Upper lobe of left lung (tissue), 6 donors: ENCODE data around the gene MCF2L2. TPM values are rescaled to one million over a fixed set of nuclear protein-coding genes. Genes with fewer than 3 reads are reported as not detected.
A peak's percentile ranks its signal among the peaks of the same experiment; 100 is the strongest.
"Not testable (repeated sequence)": the region's sequence is repeated elsewhere in the genome, so short reads cannot be mapped to it uniquely, and the experiment has no call there.

ENCODE experiments used
- ATAC-seq, 2 donors: fragments of 200-7000 bp; cut with Tn5 transposase; one replicate each; pipeline ENCODE4 v1.9.1; 2022; ENCODE audit warnings: mild to moderate bottlenecking in 2 of 2, moderate library complexity in 2 of 2; ENCODE audit not compliant: low FRiP score in 2 of 2
- DNase-seq, 2 donors: peaks; one replicate each; pipeline ENCODE4 v3.0.0-alpha.2; 2019 to 2020
- H3K27ac ChIP-seq, 4 donors: fragments of 200-600 bp; sonication (generic); one replicate each; pipeline ENCODE4 v1.5.1; 2016 to 2019
- H3K27me3 ChIP-seq, 4 donors: fragments of 200-600 bp; sonication (generic); one replicate each; pipeline ENCODE4 v1.5.1; 2017 to 2019
- H3K36me3 ChIP-seq, 4 donors: fragments of 200-600 bp; sonication (generic); one replicate each; pipeline ENCODE4 v1.5.1; 2016 to 2019
- H3K4me1 ChIP-seq, 4 donors: fragments of 200-600 bp; sonication (generic); one replicate each; pipeline ENCODE4 v1.5.1; 2018 to 2019
- H3K4me3 ChIP-seq, 4 donors: fragments of 200-600 bp; sonication (generic); one replicate each; pipeline ENCODE4 v1.5.1; 2017 to 2019; ENCODE audit warnings: mild to moderate bottlenecking in 2 of 4, moderate library complexity in 1 of 4
- H3K9me3 ChIP-seq, 4 donors: fragments of 200-600 bp; sonication (generic); one replicate each; pipeline ENCODE4 v1.5.1; 2018 to 2019
- CTCF ChIP-seq, 6 experiments: fragments of 450-650 bp in 4 of 6; fragments of 200-600 bp in 2 of 6; sonication (generic) in 2 of 6; IDR thresholded peaks; one replicate each; pipeline ENCODE4 v1.5.1; 2016 to 2019; ENCODE audit warnings: antibody characterized with exemption in 6 of 6
- EP300 ChIP-seq, 4 donors: sonication (generic); formaldehyde crosslinking; IDR thresholded peaks; one replicate each; pipeline ENCODE4 v1.5.1; 2017; ENCODE audit warnings: antibody characterized with exemption in 4 of 4, control low read depth in 2 of 4
- POLR2A ChIP-seq, 4 donors: fragments of 450-650 bp; IDR thresholded peaks; one replicate each; pipeline ENCODE4 v1.5.1; 2016 to 2017; ENCODE audit warnings: antibody characterized with exemption in 4 of 4, mild to moderate bottlenecking in 2 of 4
- POLR2AphosphoS5 ChIP-seq, 2 donors: sonication (generic); formaldehyde crosslinking; IDR thresholded peaks; one replicate each; pipeline ENCODE4 v1.5.1; 2017; ENCODE audit warnings: antibody characterized with exemption in 2 of 2
- WGBS, 2 donors: methylation state at CpG; one replicate each; pipeline ENCODE4 v1.1.5; 2017 to 2018; 5-methylcytosine and 5-hydroxymethylcytosine counted together
- total RNA-seq, 6 donors: library from RNA; depleted of rRNA in 4 of 6; stranded (reverse); fragments of >200 nt in 4 of 6; gene quantifications; one replicate each; pipeline versions ENCODE4 v1.1.0 to v1.2.1, GENCODE V29; 2016 to 2021
- donor health status: DM: no; HTN: no; CAD: no; lungs with moderate emphysema.
- donor health status: DM: no; HTN: yes; CAD: no; lungs with severe emphysema.

Gene MCF2L2
- total RNA-seq, 6 donors from 2014 or later = 0.22 to 2.0 (median 1.2) TPM

GRCh38 chr3:183244219-183244618, 184.2 kb downstream of the MCF2L2 start:
- TF ChIP-seq POLR2A (IDR thresholded peaks at IDR 0.05) = no peak
- TF ChIP-seq EP300 (IDR thresholded peaks at IDR 0.05) = peak in 1 of 4 donors; percentile 38
- WGBS, 2 donors = 44 to 58% methylated on average over 2 of the region's 2 CpGs
- H3K36me3 ChIP-seq = no peaks in the 10 kb centered on the region
- DNase-seq (peak in 1 of 2 donors; percentile 79), ATAC-seq (peak in 1 of 2 donors; percentile 72)
- H3K4me3 ChIP-seq = no peak overlapping the region
- no peaks in the 10 kb centered on the region for H3K27me3 ChIP-seq
- H3K27ac ChIP-seq = peak overlapping the region in 3 of 4 donors; percentile 49 to 68 (median 66)
- peaks cover 5 to 16% (median 9%) of the 10 kb centered on the region in 4 donors for H3K4me1 ChIP-seq
- peaks cover 0 to 12% (median 10%) of the 10 kb centered on the region in 4 donors for H3K9me3 ChIP-seq

- H3K36me3 ChIP-seq = no peaks in the 10 kb centered on the region
- no peak for ATAC-seq
- H3K4me1 ChIP-seq = peaks cover 5 to 16% (median 9%) of the 10 kb centered on the region in 4 donors
- no peak overlapping the region for H3K4me3 ChIP-seq
- no peak for TF ChIP-seq CTCF (IDR thresholded peaks at IDR 0.05)
- no peak for TF ChIP-seq EP300 (IDR thresholded peaks at IDR 0.05)
- no peak for TF ChIP-seq POLR2A (IDR thresholded peaks at IDR 0.05)
- TF ChIP-seq POLR2AphosphoS5 (IDR thresholded peaks at IDR 0.05) = no peak
- H3K9me3 ChIP-seq = peaks cover 0 to 12% (median 10%) of the 10 kb centered on the region in 4 donors
- 80 to 95% methylated on average over 1 of the region's 1 CpG for WGBS, 2 donors
- H3K27ac ChIP-seq = no peak overlapping the region
- no peak for DNase-seq
- H3K27me3 ChIP-seq = no peaks in the 10 kb centered on the region
Observed at GRCh38 chr3:183242431-183242830, 186.0 kb downstream of the MCF2L2 start.

GRCh38 chr3:183239046-183239445, 189.4 kb downstream of the MCF2L2 start:
- no peak for ATAC-seq

GRCh38 chr3:183233966-183234365, 194.5 kb downstream of the MCF2L2 start:
- TF ChIP-seq POLR2AphosphoS5 (IDR thresholded peaks at IDR 0.05) (no peak), EP300 (IDR thresholded peaks at IDR 0.05) (no peak), POLR2A (IDR thresholded peaks at IDR 0.05) (no peak)
- no peak overlapping the region for H3K4me3 ChIP-seq
- DNase-seq (no peak), ATAC-seq (no peak)
- no peaks in the 10 kb centered on the region for H3K27me3 ChIP-seq
- no peaks in the 10 kb centered on the region for H3K9me3 ChIP-seq
- WGBS, 2 donors = 25 to 26% methylated on average over 4 of the region's 4 CpGs
- no peaks in the 10 kb centered on the region for H3K36me3 ChIP-seq
- peaks cover 0 to 5% (median 0%) of the 10 kb centered on the region in 4 donors for H3K4me1 ChIP-seq
- H3K27ac ChIP-seq = peak overlapping the region in 2 of 4 donors; percentile 23 to 26

More at GRCh38 chr3:183239046-183239445, 189.4 kb downstream of the MCF2L2 start:
- Histone ChIP-seq H3K4me1 (peaks cover 0 to 5% (median under 1%) of the 10 kb centered on the region in 4 donors), H3K27ac (no peak overlapping the region), H3K36me3 (no peaks in the 10 kb centered on the region), H3K27me3 (no peaks in the 10 kb centered on the region), H3K4me3 (no peak overlapping the region), H3K9me3 (peaks cover 0 to 12% (median 10%) of the 10 kb centered on the region in 4 donors)
- no peak for DNase-seq
- 65 to 76% methylated on average over 5 of the region's 5 CpGs for WGBS, 2 donors
- TF ChIP-seq CTCF (IDR thresholded peaks at IDR 0.05) = no peak
- TF ChIP-seq POLR2AphosphoS5 (IDR thresholded peaks at IDR 0.05) = no peak
- no peak for TF ChIP-seq POLR2A (IDR thresholded peaks at IDR 0.05)
- no peak for TF ChIP-seq EP300 (IDR thresholded peaks at IDR 0.05)

- H3K9me3 ChIP-seq = no peaks in the 10 kb centered on the region
- no peak for TF ChIP-seq POLR2AphosphoS5 (IDR thresholded peaks at IDR 0.05)
- no peak for TF ChIP-seq POLR2A (IDR thresholded peaks at IDR 0.05)
- TF ChIP-seq EP300 (IDR thresholded peaks at IDR 0.05) = no peak
- no peak for TF ChIP-seq CTCF (IDR thresholded peaks at IDR 0.05)
- no peak for ATAC-seq
- WGBS, 2 donors = 89 to 94% methylated on average over 3 of the region's 3 CpGs
- no peaks in the 10 kb centered on the region for H3K27me3 ChIP-seq
- no peaks in the 10 kb centered on the region for H3K36me3 ChIP-seq
- H3K4me1 ChIP-seq = peaks cover 0 to 5% (median 0%) of the 10 kb centered on the region in 4 donors
- no peak overlapping the region for H3K4me3 ChIP-seq
- no peak overlapping the region for H3K27ac ChIP-seq
- DNase-seq = no peak
Observed at GRCh38 chr3:183230826-183231225, 197.6 kb downstream of the MCF2L2 start.

- WGBS, 2 donors = 90% methylated on average over 8 of the region's 8 CpGs
- not testable (repeated sequence) for H3K9me3 ChIP-seq, DNase-seq, H3K4me1 ChIP-seq, H3K36me3 ChIP-seq, ATAC-seq, H3K4me3 ChIP-seq, H3K27ac ChIP-seq, H3K27me3 ChIP-seq
Observed at GRCh38 chr3:183230251-183230650, 198.2 kb downstream of the MCF2L2 start.
